Keratinocyte (primary cell): ENCODE measurements around the gene FEN1.

ENCODE experiments used
- CTCF ChIP-seq, 3 experiments: IDR thresholded peaks in 1 of 3; conservative IDR thresholded peaks in 1 of 3; optimal IDR thresholded peaks in 1 of 3; 2 replicates in 2 of 3; 3 replicates in 1 of 3; pipeline versions ENCODE3 to v1.5.1; 2011; ENCODE audit warnings: low read length in 3 of 3, mild to moderate bottlenecking in 3 of 3, moderate library complexity in 2 of 3, control low read depth in 1 of 3, inconsistent platforms in 1 of 3; ENCODE audit not compliant: insufficient read depth in 2 of 3; ENCODE audit errors: extremely low read depth in 1 of 3
- EZH2 ChIP-seq: IDR thresholded peaks from one replicate; pipeline ENCODE4 v1.6.1; 2012; ENCODE audit warnings: inconsistent platforms, mild to moderate bottlenecking, low read length, moderate library complexity

GRCh38 chr11:61784506-61784805, 8.3 kb upstream of the FEN1 start:
- no peak for TF ChIP-seq CTCF (optimal IDR thresholded peaks at IDR 0.05 in 1 of 3, IDR thresholded peaks at IDR 0.05 in 1 of 3, conservative IDR thresholded peaks at IDR 0.05 in 1 of 3; ENCODE audit: extremely low read depth in 1 of 3, insufficient read depth in 2 of 3, low read length in 3 of 3)
- TF ChIP-seq EZH2, result no peak
